IPS-20b (cell line): ENCODE results near the gene TELO2.

Source experiments
- H3K27ac ChIP-seq: one replicate; pipeline ENCODE4 v1.5.1; 2013; ENCODE audit warnings: low read length
- H3K27me3 ChIP-seq: 2 replicates; pipeline ENCODE4 v1.6.1; 2013; ENCODE audit warnings: mild to moderate bottlenecking, low read length, inconsistent platforms; ENCODE audit not compliant: insufficient read depth
- H3K36me3 ChIP-seq: 2 replicates; pipeline ENCODE4 v1.6.1; 2013; ENCODE audit warnings: low read depth, mild to moderate bottlenecking, inconsistent platforms, low read length, moderate library complexity; ENCODE audit not compliant: insufficient read depth
- H3K4me1 ChIP-seq: 2 replicates; pipeline ENCODE4 v1.6.1; 2013; ENCODE audit warnings: mild to moderate bottlenecking, control low read depth, inconsistent platforms, low read length, moderate library complexity; ENCODE audit not compliant: insufficient read depth
- H3K4me3 ChIP-seq: 2 replicates; pipeline ENCODE4 v1.5.1; 2013; ENCODE audit warnings: mild to moderate bottlenecking, low read length, inconsistent platforms
- H3K9ac ChIP-seq: 2 replicates; pipeline ENCODE4 v1.6.1; 2013; ENCODE audit warnings: low read depth, mild to moderate bottlenecking, inconsistent platforms, low read length, moderate library complexity
- H3K9me3 ChIP-seq: 2 replicates; pipeline ENCODE4 v1.6.1; 2013; ENCODE audit warnings: mild to moderate bottlenecking, low read depth, low read length, inconsistent platforms; ENCODE audit not compliant: insufficient read depth

TELO2 gene

GRCh38 chr16:1492923-1493745 is at the start of gene TELO2:
TELO2 (plus strand) TSS chr16:1493360; CDS start chr16:1494282, 922 bp downstream.
- Histone ChIP-seq H3K36me3 (peaks cover 28% of the 10 kb centered on the region), H3K9ac (peak within 1 kb of the TSS; percentile 87), H3K4me1 (peaks cover 4% of the 10 kb centered on the region; the same call in 1 of the 2 replicates), H3K4me3 (peak within 1 kb of the TSS; percentile 84), H3K9me3 (no peaks in the 10 kb centered on the region), H3K27ac (peak within 1 kb of the TSS; percentile 65), H3K27me3 (no peaks in the 10 kb centered on the region)

GRCh38 chr16:1443403-1443973 is 49.7 kb upstream of the TELO2 start:
- no peaks in the 10 kb centered on the region for H3K4me1 ChIP-seq
- no peaks in the 10 kb centered on the region for H3K27me3 ChIP-seq
- no peaks in the 10 kb centered on the region for H3K9me3 ChIP-seq
- H3K4me3 ChIP-seq = no peak overlapping the region
- no peak overlapping the region for H3K27ac ChIP-seq
- H3K36me3 ChIP-seq = peaks cover 6% of the 10 kb centered on the region; the same call in 1 of the 2 replicates
- H3K9ac ChIP-seq = no peak overlapping the region

- H3K27ac ChIP-seq = no peak within 1 kb of the TSS
- H3K9ac ChIP-seq = no peak within 1 kb of the TSS
- H3K27me3 ChIP-seq = no peaks in the 10 kb centered on the region
- no peaks in the 10 kb centered on the region for H3K9me3 ChIP-seq
- no peaks in the 10 kb centered on the region for H3K4me1 ChIP-seq
- peaks cover 6% of the 10 kb centered on the region; the same call in 1 of the 2 replicates for H3K36me3 ChIP-seq
- no peak within 1 kb of the TSS for H3K4me3 ChIP-seq
Measured at GRCh38 chr16:1443980-1444729, 49.0 kb upstream of the TELO2 start, which contains the start of gene CCDC154. CCDC154 (minus strand) TSS chr16:1444556; CDS start chr16:1444322, 234 bp downstream.

GRCh38 chr16:1444730-1445517 is 48.2 kb upstream of the TELO2 start:
- H3K4me3 ChIP-seq = no peak overlapping the region
- peaks cover 6% of the 10 kb centered on the region; the same call in 1 of the 2 replicates for H3K36me3 ChIP-seq
- H3K27me3 ChIP-seq = no peaks in the 10 kb centered on the region
- H3K27ac ChIP-seq = no peak overlapping the region
- H3K9ac ChIP-seq = no peak overlapping the region
- H3K9me3 ChIP-seq = no peaks in the 10 kb centered on the region
- no peaks in the 10 kb centered on the region for H3K4me1 ChIP-seq

- no peaks in the 10 kb centered on the region for H3K4me1 ChIP-seq
- H3K27me3 ChIP-seq = no peaks in the 10 kb centered on the region
- no peaks in the 10 kb centered on the region for H3K9me3 ChIP-seq
- H3K9ac ChIP-seq = no peak overlapping the region
- no peak overlapping the region for H3K27ac ChIP-seq
- H3K4me3 ChIP-seq = no peak overlapping the region
- H3K36me3 ChIP-seq = peaks cover 6% of the 10 kb centered on the region; the same call in 1 of the 2 replicates
Measured at GRCh38 chr16:1445518-1446203, 47.5 kb upstream of the TELO2 start.

GRCh38 chr16:1446296-1447080 is 46.7 kb upstream of the TELO2 start:
- Histone ChIP-seq H3K27me3 (no peaks in the 10 kb centered on the region), H3K27ac (no peak overlapping the region), H3K36me3 (peaks cover 14% of the 10 kb centered on the region; the same call in 1 of the 2 replicates), H3K9ac (no peak overlapping the region), H3K9me3 (no peaks in the 10 kb centered on the region), H3K4me3 (no peak overlapping the region), H3K4me1 (no peaks in the 10 kb centered on the region)

GRCh38 chr16:1447965-1448364 is 45.2 kb upstream of the TELO2 start:
- Histone ChIP-seq H3K4me3 (no peak overlapping the region), H3K9me3 (no peaks in the 10 kb centered on the region), H3K4me1 (no peaks in the 10 kb centered on the region), H3K9ac (no peak overlapping the region), H3K36me3 (peaks cover 16% of the 10 kb centered on the region; the same call in 1 of the 2 replicates), H3K27me3 (no peaks in the 10 kb centered on the region), H3K27ac (no peak overlapping the region)

GRCh38 chr16:1448536-1449116 is 44.5 kb upstream of the TELO2 start:
- Histone ChIP-seq H3K36me3 (peaks cover 22% of the 10 kb centered on the region; the same call in 1 of the 2 replicates), H3K9me3 (no peaks in the 10 kb centered on the region), H3K9ac (no peak overlapping the region), H3K27me3 (no peaks in the 10 kb centered on the region), H3K4me1 (no peaks in the 10 kb centered on the region), H3K4me3 (no peak overlapping the region), H3K27ac (no peak overlapping the region)

- Histone ChIP-seq H3K4me1 (no peaks in the 10 kb centered on the region), H3K9me3 (no peaks in the 10 kb centered on the region), H3K27ac (no peak overlapping the region), H3K27me3 (no peaks in the 10 kb centered on the region), H3K36me3 (peaks cover 29% of the 10 kb centered on the region), H3K4me3 (no peak overlapping the region), H3K9ac (no peak overlapping the region)
Measured at GRCh38 chr16:1449201-1449788, 43.9 kb upstream of the TELO2 start.

- H3K27me3 ChIP-seq = no peaks in the 10 kb centered on the region
- no peak overlapping the region for H3K27ac ChIP-seq
- H3K36me3 ChIP-seq = peaks cover 35% of the 10 kb centered on the region
- no peaks in the 10 kb centered on the region for H3K9me3 ChIP-seq
- no peak overlapping the region for H3K9ac ChIP-seq
- no peaks in the 10 kb centered on the region for H3K4me1 ChIP-seq
- H3K4me3 ChIP-seq = no peak overlapping the region
Measured at GRCh38 chr16:1450218-1450617, 42.9 kb upstream of the TELO2 start.
